Gastroesophageal sphincter (tissue), 3 donors: ENCODE data around the gene NFYA.

Experiments
- CTCF ChIP-seq, 4 experiments: fragments of 200-600 bp in 2 of 4; fragments of 450-650 bp in 2 of 4; sonication (generic) in 1 of 4; IDR thresholded peaks; one replicate each; pipeline ENCODE4 v1.5.1; 2017 to 2019; ENCODE audit warnings: antibody characterized with exemption in 4 of 4, mild to moderate bottlenecking in 2 of 4, moderate library complexity in 2 of 4
- EP300 ChIP-seq: sonication (generic); formaldehyde crosslinking; IDR thresholded peaks from one replicate; pipeline ENCODE4 v1.6.1; 2017; ENCODE audit warnings: antibody characterized with exemption, mild to moderate bottlenecking
- POLR2A ChIP-seq, 2 donors: fragments of 450-650 bp; IDR thresholded peaks; one replicate each; pipeline ENCODE4 v1.6.1; 2017; ENCODE audit warnings: antibody characterized with exemption in 2 of 2, mild to moderate bottlenecking in 2 of 2, moderate library complexity in 1 of 2

GRCh38 chr6:41045664-41046063 is 27.1 kb upstream of the NFYA start:
- no peak for TF ChIP-seq CTCF (IDR thresholded peaks at IDR 0.05)
- no peak for TF ChIP-seq EP300
- no peak for TF ChIP-seq POLR2A (IDR thresholded peaks at IDR 0.05)
